PC-9 (cell line): Measurements from ENCODE around the gene PLEKHA1. TPM values are rescaled to one million over a fixed set of nuclear protein-coding genes. Genes with fewer than 3 reads are reported as not detected.

Experiments used
- BruUV-seq: library from RNA; stranded (reverse); fragments of 400-500 nt; replicated peaks from 2 replicates; lab custom pipeline; 2021; lab: Mats Ljungman, UMichigan
- CTCF ChIA-PET: fragments of 300-600 bp; sonication (Branson Sonifier 250); formaldehyde crosslinking; loops from one replicate; lab custom pipeline; 2022; ENCODE audit warnings: antibody characterized with exemption; lab: Charles Lee
- POLR2A ChIA-PET: fragments of 300-600 bp; sonication (Branson Sonifier 250); formaldehyde crosslinking; loops from one replicate; lab custom pipeline; 2022; ENCODE audit warnings: antibody characterized with exemption; ENCODE audit not compliant: unreplicated experiment; lab: Charles Lee
- DNase-seq, 2 experiments: peaks; one replicate each; pipeline versions ENCODE4 v3.0.0 to v3.0.0-alpha.2; 2015 to 2022; ENCODE audit warnings: mixed read lengths in 1 of 2
- H2AFZ ChIP-seq: fragments of 200-600 bp; sonication (generic); 2 replicates; pipeline ENCODE4 v1.8.1; 2017; ENCODE audit warnings: antibody characterized with exemption
- H3F3A ChIP-seq: fragments of 200-600 bp; sonication (generic); 2 replicates; pipeline ENCODE4 v1.8.1; 2017; ENCODE audit warnings: antibody characterized with exemption, mild to moderate bottlenecking, low read depth; ENCODE audit not compliant: insufficient read depth
- H3K27ac ChIP-seq: fragments of 200-600 bp; sonication (generic); 2 replicates; pipeline ENCODE4 v1.6.1; 2016; ENCODE audit warnings: mixed run types
- H3K27me3 ChIP-seq: fragments of 200-600 bp; sonication (generic); 2 replicates; pipeline ENCODE4 v1.6.1; 2016; ENCODE audit warnings: low read depth, mixed run types; ENCODE audit not compliant: insufficient read depth
- H3K36me3 ChIP-seq: fragments of 200-600 bp; sonication (generic); 2 replicates; pipeline ENCODE4 v1.6.1; 2016; ENCODE audit warnings: low read depth, mixed run types
- H3K4me1 ChIP-seq: fragments of 200-600 bp; sonication (generic); replicated peaks from 2 replicates; pipeline ENCODE4 v1.6.1; 2016; ENCODE audit warnings: mixed run types; ENCODE audit not compliant: insufficient read depth
- H3K4me2 ChIP-seq: fragments of 200-600 bp; sonication (generic); 2 replicates; pipeline ENCODE4 v1.6.1; 2017; ENCODE audit warnings: mixed run types
- H3K4me3 ChIP-seq: fragments of 200-600 bp; sonication (generic); 2 replicates; pipeline ENCODE4 v1.6.1; 2016; ENCODE audit warnings: mixed run types
- H3K79me2 ChIP-seq: fragments of 200-600 bp; sonication (generic); 2 replicates; pipeline ENCODE4 v1.6.1; 2017; ENCODE audit warnings: low read depth, mixed run types
- H3K9me2 ChIP-seq: fragments of 200-600 bp; sonication (generic); 2 replicates; pipeline ENCODE4 v1.8.1; 2017; ENCODE audit warnings: mild to moderate bottlenecking; ENCODE audit not compliant: insufficient read depth
- H3K9me3 ChIP-seq: fragments of 200-600 bp; sonication (generic); 2 replicates; pipeline ENCODE4 v1.8.1; 2016; ENCODE audit warnings: low read depth; ENCODE audit not compliant: insufficient read depth
- H4K20me1 ChIP-seq: fragments of 200-600 bp; sonication (generic); 2 replicates; pipeline ENCODE4 v1.8.1; 2017; ENCODE audit not compliant: insufficient read depth
- CTCF ChIP-seq: fragments of 200-600 bp; sonication (generic); conservative IDR thresholded peaks from 2 replicates; pipeline ENCODE4 v1.6.1; 2017; ENCODE audit warnings: mixed run types, antibody characterized with exemption, mild to moderate bottlenecking, moderate library complexity
- EZH2 ChIP-seq: fragments of 200-600 bp; sonication (generic); IDR thresholded peaks from 2 replicates; pipeline ENCODE4 v1.8.0; 2017; ENCODE audit warnings: antibody characterized with exemption, low read depth
- intact Hi-C: fragments of 100-400 bp; cut with micrococcal nuclease; formaldehyde crosslinking; loops from one replicate; pipeline ENCODE4 v1.10.0; 2022; ENCODE audit not compliant: unreplicated experiment
- total RNA-seq: library from RNA; stranded (reverse); gene quantifications from 2 replicates; pipeline ENCODE4 v1.2.3, GENCODE V29; 2021

Gene PLEKHA1
- total RNA-seq, 1 experiment from 2014 or later: 33.8 TPM

DNA sequence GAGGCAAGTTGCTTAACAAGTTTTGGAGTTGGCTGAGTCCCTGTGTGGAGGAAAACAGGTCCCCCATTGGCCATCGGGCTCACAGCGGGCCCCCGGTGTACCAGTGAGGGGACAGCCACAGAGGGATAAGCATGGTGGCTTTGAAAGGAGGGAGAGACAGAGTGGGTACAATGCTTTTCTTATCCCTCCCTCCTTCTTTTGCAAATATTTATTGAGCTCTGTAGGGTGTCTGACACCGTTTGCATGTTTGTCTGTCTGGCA is 89.7 kb downstream of the PLEKHA1 start:
- CTCF ChIA-PET: no interaction called here
- H3K79me2 ChIP-seq: no peaks in the 10 kb centered on the region

GRCh38 chr10:122464586-122464985 is 90.1 kb downstream of the PLEKHA1 start:
- BruUV-seq: no TSS peak
- TF ChIP-seq EZH2 (no peak), CTCF (no peak)
- no peak overlapping the region for H3K4me2 ChIP-seq
- H3K27me3 ChIP-seq: peaks cover 13% of the 10 kb centered on the region
- intact Hi-C loops: no loop called here
- H3K27ac ChIP-seq: no peak overlapping the region
- no peaks in the 10 kb centered on the region for H4K20me1 ChIP-seq
- H3K4me1 ChIP-seq: 0 out of 2 replicates have a peak, but pooled peaks cover 5% of the 10 kb centered on the region
- no peak overlapping the region for H3K4me3 ChIP-seq
- H3K9me3 ChIP-seq: no peaks in the 10 kb centered on the region
- no peaks in the 10 kb centered on the region for H3F3A ChIP-seq
- POLR2A ChIA-PET: no interaction called here
- H3K36me3 ChIP-seq: no peaks in the 10 kb centered on the region
- no peak overlapping the region for H2AFZ ChIP-seq
- no peaks in the 10 kb centered on the region for H3K9me2 ChIP-seq
- H3K79me2 ChIP-seq: no peaks in the 10 kb centered on the region
- CTCF ChIA-PET: no interaction called here
- DNase-seq: no peak

More for the DNA sequence above, 89.7 kb downstream of the PLEKHA1 start:
- no peak overlapping the region for H3K27ac ChIP-seq
- no peak overlapping the region for H3K4me2 ChIP-seq
- H3K9me2 ChIP-seq: no peaks in the 10 kb centered on the region
- no peak for TF ChIP-seq EZH2
- TF ChIP-seq CTCF: no peak
- intact Hi-C loops: no loop called here
- POLR2A ChIA-PET: no interaction called here
- no TSS peak for BruUV-seq
- H3K9me3 ChIP-seq: no peaks in the 10 kb centered on the region
- no peak for DNase-seq
- 0 out of 2 replicates have a peak, but pooled peaks cover 5% of the 10 kb centered on the region for H3K4me1 ChIP-seq
- no peak overlapping the region for H2AFZ ChIP-seq
- no peaks in the 10 kb centered on the region for H3F3A ChIP-seq
- peaks cover 13% of the 10 kb centered on the region for H3K27me3 ChIP-seq
- no peak overlapping the region for H3K4me3 ChIP-seq
- no peaks in the 10 kb centered on the region for H3K36me3 ChIP-seq
- H4K20me1 ChIP-seq: no peaks in the 10 kb centered on the region

DNA sequence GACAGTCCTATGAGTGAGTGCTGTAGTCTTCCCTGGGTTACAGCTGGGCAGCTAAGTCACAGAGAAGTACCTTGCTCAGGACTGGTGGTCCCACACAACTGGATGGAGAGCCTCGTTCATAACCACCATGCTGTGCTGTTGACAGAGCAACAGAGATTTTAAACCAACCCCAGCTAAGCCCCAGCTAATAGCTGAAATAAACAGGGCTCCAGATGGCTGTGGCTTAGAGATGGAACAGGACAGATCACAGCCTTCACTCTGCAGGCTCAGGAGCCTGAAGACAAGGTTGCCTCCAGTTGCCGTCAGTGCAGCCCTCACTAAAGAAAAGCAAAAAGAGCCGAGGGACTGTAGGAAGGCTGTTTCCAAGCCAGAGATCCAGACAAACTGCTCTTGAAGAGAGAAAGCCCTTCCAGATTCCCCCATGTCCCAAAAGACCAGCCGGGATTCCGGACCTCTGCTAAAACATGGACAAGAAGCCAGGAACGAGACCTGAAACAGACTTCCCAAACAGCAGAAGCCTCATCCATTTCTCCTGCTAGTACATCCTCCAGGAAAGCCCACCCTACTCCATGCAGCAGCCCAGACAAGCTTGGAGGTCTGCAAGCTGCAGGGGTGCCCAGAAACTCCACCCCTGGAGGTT is 91.0 kb downstream of the PLEKHA1 start:
- Histone ChIP-seq H3K79me2 (no peaks in the 10 kb centered on the region), H3K36me3 (no peaks in the 10 kb centered on the region), H3F3A (no peaks in the 10 kb centered on the region), H3K9me3 (no peaks in the 10 kb centered on the region), H3K27ac (no peak overlapping the region), H4K20me1 (no peaks in the 10 kb centered on the region), H3K4me2 (no peak overlapping the region), H3K4me1 (0 out of 2 replicates have a peak, but pooled peaks cover 5% of the 10 kb centered on the region), H3K27me3 (peaks cover 13% of the 10 kb centered on the region), H3K9me2 (no peaks in the 10 kb centered on the region), H3K4me3 (no peak overlapping the region), H2AFZ (no peak overlapping the region)
- intact Hi-C loops: no loop called here
- ChIA-PET POLR2A (no interaction called here), CTCF (no interaction called here)
- DNase-seq: no peak
- TF ChIP-seq EZH2 (no peak), CTCF (no peak)
- no TSS peak for BruUV-seq
